Endothelial cell of umbilical vein (primary cell): Measurements from ENCODE around the gene SRRM4. TPM values are rescaled to one million over a fixed set of nuclear protein-coding genes. Genes with fewer than 3 reads are reported as not detected.

Experiments
- BruUV-seq: library from RNA; stranded (reverse); fragments of 400-500 nt; replicated peaks from 2 replicates; lab custom pipeline; 2021; lab: Mats Ljungman, UMichigan
- CTCF ChIA-PET: fragments of 300-600, 350-600 bp; sonication (Branson Sonifier 250); formaldehyde crosslinking; loops from one replicate; lab custom pipeline; 2021; ENCODE audit warnings: antibody characterized with exemption, inconsistent platforms; lab: Charles Lee
- POLR2A ChIA-PET: fragments of 300-600, 350-600 bp; sonication (Branson Sonifier 250); formaldehyde crosslinking; loops from one replicate; lab custom pipeline; 2021; ENCODE audit warnings: antibody characterized with exemption, inconsistent platforms; lab: Charles Lee
- DNase-seq: peaks from one replicate; pipeline ENCODE4 v3.0.0-alpha.2; 2011; ENCODE audit warnings: low read depth, low spot score
- FAIRE-seq: peaks from 2 replicates; lab custom pipeline; 2011; peaks lifted over from hg19 to GRCh38; lab: Jason Lieb, UNC
- H2AFZ ChIP-seq: 2 replicates; pipeline ENCODE4 v1.6.0; 2012; ENCODE audit warnings: low read depth, low read length, control low read depth, inconsistent platforms
- H3K27ac ChIP-seq: 2 replicates; pipeline ENCODE4 v1.5.1; 2011; ENCODE audit warnings: low read depth, mild to moderate bottlenecking, control low read depth, low read length, moderate library complexity; ENCODE audit not compliant: insufficient read depth
- H3K27me3 ChIP-seq, 2 experiments: 2 replicates each; pipeline versions ENCODE4 v1.6.0 to v1.6.1; 2011; ENCODE audit warnings: low read length in 2 of 2, mixed read lengths in 1 of 2; ENCODE audit not compliant: control insufficient read depth in 2 of 2, insufficient read depth in 2 of 2
- H3K36me3 ChIP-seq, 2 experiments: 2 replicates in 1 of 2; 3 replicates in 1 of 2; pipeline ENCODE4 v1.5.1; 2011; ENCODE audit warnings: low read length in 2 of 2, mild to moderate bottlenecking in 1 of 2, moderate library complexity in 1 of 2; ENCODE audit not compliant: control insufficient read depth in 2 of 2, insufficient read depth in 2 of 2; ENCODE audit errors: extremely low read depth in 1 of 2
- H3K4me1 ChIP-seq: 3 replicates; pipeline ENCODE4 v1.5.1; 2011; ENCODE audit warnings: mild to moderate bottlenecking, low read length; ENCODE audit not compliant: control insufficient read depth, insufficient read depth; ENCODE audit errors: extremely low read depth
- H3K4me2 ChIP-seq: 2 replicates; pipeline ENCODE4 v1.6.1; 2011; ENCODE audit warnings: low read length, control low read depth, mixed read lengths; ENCODE audit not compliant: insufficient read depth
- H3K4me3 ChIP-seq, 3 experiments: fragments of 200-600 bp in 1 of 3; sonication (generic), shearing (Covaris generic) in 1 of 3; replicated peaks in 1 of 3; 2 replicates each; pipeline ENCODE4 v1.5.1; 2011 to 2016; ENCODE audit warnings: control low read depth in 3 of 3, low read length in 3 of 3, mild to moderate bottlenecking in 2 of 3, inconsistent platforms in 1 of 3, low read depth in 1 of 3, moderate library complexity in 1 of 3; ENCODE audit not compliant: insufficient read depth in 1 of 3
- H3K79me2 ChIP-seq: 2 replicates; pipeline ENCODE4 v1.6.0; 2012; ENCODE audit warnings: low read length, inconsistent platforms; ENCODE audit not compliant: control insufficient read depth, insufficient read depth
- H3K9ac ChIP-seq: replicated peaks from 2 replicates; pipeline ENCODE3; 2011; ENCODE audit warnings: low read length, control low read depth; ENCODE audit not compliant: insufficient read depth; ENCODE audit errors: extremely low read depth
- H3K9me1 ChIP-seq: replicated peaks from 3 replicates; pipeline ENCODE4 v1.6.0; 2011; ENCODE audit warnings: mild to moderate bottlenecking, low read length; ENCODE audit not compliant: control insufficient read depth, insufficient read depth; ENCODE audit errors: extremely low read depth
- H3K9me3 ChIP-seq: replicated peaks from 2 replicates; pipeline ENCODE4 v1.5.1; 2012; ENCODE audit warnings: low read length, inconsistent platforms; ENCODE audit not compliant: control insufficient read depth, insufficient read depth
- H4K20me1 ChIP-seq: replicated peaks from 2 replicates; pipeline ENCODE3; 2011; ENCODE audit warnings: mild to moderate bottlenecking, low read length; ENCODE audit not compliant: control insufficient read depth, insufficient read depth; ENCODE audit errors: extremely low read depth
- CTCF ChIP-seq, 2 donors: IDR thresholded peaks; 1 replicate in 1 of 2; 2 replicates in 1 of 2; pipeline ENCODE4 v1.5.1; 2011; ENCODE audit warnings: low read length in 2 of 2, mild to moderate bottlenecking in 2 of 2, moderate library complexity in 2 of 2, control low read depth in 1 of 2, inconsistent platforms in 1 of 2, low read depth in 1 of 2; ENCODE audit not compliant: insufficient read depth in 1 of 2; ENCODE audit errors: extremely low read depth in 1 of 2
- EZH2 ChIP-seq: IDR thresholded peaks from 2 replicates; pipeline ENCODE4 v1.6.1; 2012; ENCODE audit warnings: borderline replicate concordance, low read depth, mild to moderate bottlenecking, moderate library complexity, low read length, inconsistent platforms; ENCODE audit not compliant: severe bottlenecking
- FOS ChIP-seq: IDR thresholded peaks from 2 replicates; pipeline ENCODE4 v1.6.1; 2011; ENCODE audit warnings: mild to moderate bottlenecking, low read length, moderate library complexity, borderline replicate concordance; ENCODE audit not compliant: insufficient read depth
- MAX ChIP-seq: IDR thresholded peaks from 2 replicates; pipeline ENCODE4 v1.6.1; 2011; ENCODE audit not compliant: insufficient read depth, insufficient read length
- MYC ChIP-seq: IDR thresholded peaks from one replicate; pipeline ENCODE4 v1.6.1; 2011; ENCODE audit warnings: mild to moderate bottlenecking, low read depth, low read length
- POLR2A ChIP-seq: IDR thresholded peaks from 2 replicates; pipeline ENCODE4 v1.6.1; 2012; ENCODE audit warnings: low read depth, mild to moderate bottlenecking, control low read depth, low read length
- dilution Hi-C: fragments of 300-500 bp; cut with MboI; formaldehyde crosslinking; loops from one replicate; pipeline ENCODE4 v1.15.0; 2019; ENCODE audit warnings: low sequenced_read_pairs; ENCODE audit not compliant: extremely low pct_ligation_motif_present
- intact Hi-C: fragments of 100-400 bp; cut with micrococcal nuclease; formaldehyde crosslinking; loops from one replicate; pipeline ENCODE4 v1.10.0; 2022
- polyA plus RNA-seq, 4 experiments: library from polyadenylated mRNA; depleted of rRNA in 3 of 4; stranded (reverse) in 3 of 4; unstranded in 1 of 4; fragments of >200 nt; gene quantifications; 2 replicates each; pipeline versions ENCODE4 v1.2.1 to v1.2.3, GENCODE V29; 2011 to 2012; ENCODE audit warnings: missing spikeins in 1 of 4
- total RNA-seq: library from RNA; stranded (reverse); gene quantifications from 2 replicates; pipeline ENCODE4 v1.2.3, GENCODE V29; 2021

SRRM4 gene
- total and polyA plus RNA-seq, 2 donors (not counting 3 experiments of a cell fraction or from before 2014, with no cell fraction given), result not detected

GRCh38 chr12:119145367-119145766, 164.0 kb downstream of the SRRM4 start:
- Histone ChIP-seq H2AFZ (no peak overlapping the region), H3K79me2 (no peaks in the 10 kb centered on the region), H3K27ac (no peak overlapping the region), H3K4me2 (no peak overlapping the region), H3K4me3 (no peak overlapping the region), H3K9me1 (no peaks in the 10 kb centered on the region), H3K9me3 (no peaks in the 10 kb centered on the region), H3K4me1 (no peaks in the 10 kb centered on the region), H3K9ac (no peak overlapping the region), H4K20me1 (no peaks in the 10 kb centered on the region), H3K36me3 (no peaks in the 10 kb centered on the region), H3K27me3 (no peaks in the 10 kb centered on the region)
- no peak for TF ChIP-seq CTCF (IDR thresholded peaks at IDR 0.05; ENCODE audit: extremely low read depth in 1 of 2, insufficient read depth in 1 of 2, low read depth in 1 of 2, low read length in 2 of 2)
- no peak for TF ChIP-seq FOS
- TF ChIP-seq MAX, result no peak
- TF ChIP-seq EZH2, result no peak
- TF ChIP-seq MYC, result no peak
- no peak for TF ChIP-seq POLR2A
- no TSS peak for BruUV-seq
- intact Hi-C loops, result no loop called here
- DNase-seq (no peak), FAIRE-seq (no peak)
- ChIA-PET CTCF (no interaction called here), POLR2A (no interaction called here)
- dilution Hi-C loops, result no loop called here
